Measurements from ENCODE around the gene PHF8.

Gene PHF8

DNA sequence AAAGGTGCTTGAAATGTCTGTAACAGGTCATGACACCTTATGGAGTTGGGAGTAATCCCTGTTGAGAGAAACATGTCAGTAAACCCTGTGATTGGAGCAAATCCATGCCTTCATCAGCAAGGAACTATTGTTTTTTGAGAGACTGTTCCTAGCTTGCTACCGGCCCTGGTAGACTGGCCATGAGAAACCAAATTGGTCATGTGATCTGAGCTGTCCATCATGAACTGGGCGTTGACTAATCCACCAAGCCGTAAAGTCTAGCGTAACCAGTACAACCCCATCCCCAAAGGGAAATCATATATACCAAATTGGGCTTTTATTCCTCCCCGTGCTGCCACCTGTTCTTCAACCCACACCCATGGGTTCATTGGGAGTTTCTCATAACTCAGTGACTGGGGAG, 143.7 kb downstream of the PHF8 start:
- TF ChIP-seq, protein P1, sequence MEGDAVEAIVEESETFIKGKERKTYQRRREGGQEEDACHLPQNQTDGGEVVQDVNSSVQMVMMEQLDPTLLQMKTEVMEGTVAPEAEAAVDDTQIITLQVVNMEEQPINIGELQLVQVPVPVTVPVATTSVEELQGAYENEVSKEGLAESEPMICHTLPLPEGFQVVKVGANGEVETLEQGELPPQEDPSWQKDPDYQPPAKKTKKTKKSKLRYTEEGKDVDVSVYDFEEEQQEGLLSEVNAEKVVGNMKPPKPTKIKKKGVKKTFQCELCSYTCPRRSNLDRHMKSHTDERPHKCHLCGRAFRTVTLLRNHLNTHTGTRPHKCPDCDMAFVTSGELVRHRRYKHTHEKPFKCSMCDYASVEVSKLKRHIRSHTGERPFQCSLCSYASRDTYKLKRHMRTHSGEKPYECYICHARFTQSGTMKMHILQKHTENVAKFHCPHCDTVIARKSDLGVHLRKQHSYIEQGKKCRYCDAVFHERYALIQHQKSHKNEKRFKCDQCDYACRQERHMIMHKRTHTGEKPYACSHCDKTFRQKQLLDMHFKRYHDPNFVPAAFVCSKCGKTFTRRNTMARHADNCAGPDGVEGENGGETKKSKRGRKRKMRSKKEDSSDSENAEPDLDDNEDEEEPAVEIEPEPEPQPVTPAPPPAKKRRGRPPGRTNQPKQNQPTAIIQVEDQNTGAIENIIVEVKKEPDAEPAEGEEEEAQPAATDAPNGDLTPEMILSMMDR (IDR thresholded peaks at IDR 0.05; ENCODE audit: extremely low read depth, insufficient read depth, missing control alignments): no peak
- DNase-seq (ENCODE audit: low spot score): no peak
- in situ Hi-C loops (cut with MboI; ENCODE audit: low pct_unique_long_range_greater_than_20kb, low sequenced_read_pairs, unreplicated experiment): no loop called here

DNA sequence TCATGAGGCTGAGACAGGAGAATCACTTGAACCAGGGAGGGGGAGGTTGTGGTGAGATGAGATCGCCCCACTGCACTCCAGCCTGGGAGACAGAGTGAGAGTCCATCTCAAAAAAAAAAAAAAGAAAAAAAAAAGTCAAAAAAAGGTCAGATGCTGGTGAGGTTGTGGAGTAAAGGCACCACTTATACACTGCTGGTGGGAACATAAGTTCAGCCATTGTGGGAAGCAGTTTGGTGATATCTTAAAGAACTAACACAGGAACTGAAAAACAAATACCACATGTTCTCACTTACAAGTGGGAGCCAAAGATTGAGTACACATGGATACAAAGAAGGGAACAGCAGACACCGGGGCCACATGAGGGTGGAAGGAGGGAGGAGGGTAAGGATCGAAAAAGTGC, 149.0 kb downstream of the PHF8 start:
- DNase-seq (ENCODE audit: low spot score): no peak
- in situ Hi-C loops (cut with MboI; ENCODE audit: low pct_unique_long_range_greater_than_20kb, low sequenced_read_pairs, unreplicated experiment): no loop called here
- TF ChIP-seq, protein P1 (IDR thresholded peaks at IDR 0.05; ENCODE audit: extremely low read depth, insufficient read depth, missing control alignments): no peak
